GM13977 (cell line): Measurements from ENCODE around the gene COL13A1.

Experiments used
- DNase-seq: peaks from one replicate; pipeline ENCODE4 v3.0.0; 2012; ENCODE audit warnings: low spot score
- in situ Hi-C: fragments of 300-500 bp; cut with MboI; formaldehyde crosslinking; loops from one replicate; pipeline ENCODE4 v1.12.0; 2022; ENCODE audit warnings: low sequenced_read_pairs, low pct_unique_long_range_greater_than_20kb, mixed read lengths, inconsistent platforms; ENCODE audit not compliant: unreplicated experiment
- TF ChIP-seq, protein P1 (sequence below): IDR thresholded peaks from 2 replicates; pipeline ENCODE4 v1.5.1; 2012; ENCODE audit warnings: mild to moderate bottlenecking, control low read depth; ENCODE audit not compliant: insufficient read depth; ENCODE audit errors: extremely low read depth, missing control alignments

Gene COL13A1

DNA sequence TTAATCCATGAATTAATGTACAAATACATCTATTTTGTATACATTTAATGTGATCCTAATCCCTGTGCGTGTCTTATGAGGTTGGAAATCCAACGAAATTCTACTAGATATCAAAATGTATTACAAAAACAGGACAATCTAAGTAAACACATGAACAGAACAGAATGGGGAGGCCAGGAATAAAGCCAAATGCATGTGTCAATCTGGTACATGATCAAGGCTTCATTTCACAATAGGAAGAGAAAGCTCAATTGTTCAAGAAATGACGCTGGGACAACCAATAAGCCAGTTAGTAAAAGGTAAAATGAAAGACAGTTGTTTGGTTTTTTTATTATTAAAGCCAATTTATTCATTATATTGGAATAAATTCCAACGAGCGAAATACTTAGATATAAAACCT is 83.0 kb downstream of the COL13A1 start:
- TF ChIP-seq, protein P1, sequence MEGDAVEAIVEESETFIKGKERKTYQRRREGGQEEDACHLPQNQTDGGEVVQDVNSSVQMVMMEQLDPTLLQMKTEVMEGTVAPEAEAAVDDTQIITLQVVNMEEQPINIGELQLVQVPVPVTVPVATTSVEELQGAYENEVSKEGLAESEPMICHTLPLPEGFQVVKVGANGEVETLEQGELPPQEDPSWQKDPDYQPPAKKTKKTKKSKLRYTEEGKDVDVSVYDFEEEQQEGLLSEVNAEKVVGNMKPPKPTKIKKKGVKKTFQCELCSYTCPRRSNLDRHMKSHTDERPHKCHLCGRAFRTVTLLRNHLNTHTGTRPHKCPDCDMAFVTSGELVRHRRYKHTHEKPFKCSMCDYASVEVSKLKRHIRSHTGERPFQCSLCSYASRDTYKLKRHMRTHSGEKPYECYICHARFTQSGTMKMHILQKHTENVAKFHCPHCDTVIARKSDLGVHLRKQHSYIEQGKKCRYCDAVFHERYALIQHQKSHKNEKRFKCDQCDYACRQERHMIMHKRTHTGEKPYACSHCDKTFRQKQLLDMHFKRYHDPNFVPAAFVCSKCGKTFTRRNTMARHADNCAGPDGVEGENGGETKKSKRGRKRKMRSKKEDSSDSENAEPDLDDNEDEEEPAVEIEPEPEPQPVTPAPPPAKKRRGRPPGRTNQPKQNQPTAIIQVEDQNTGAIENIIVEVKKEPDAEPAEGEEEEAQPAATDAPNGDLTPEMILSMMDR, result no peak
- in situ Hi-C loops, result no loop called here
- DNase-seq, result no peak

DNA sequence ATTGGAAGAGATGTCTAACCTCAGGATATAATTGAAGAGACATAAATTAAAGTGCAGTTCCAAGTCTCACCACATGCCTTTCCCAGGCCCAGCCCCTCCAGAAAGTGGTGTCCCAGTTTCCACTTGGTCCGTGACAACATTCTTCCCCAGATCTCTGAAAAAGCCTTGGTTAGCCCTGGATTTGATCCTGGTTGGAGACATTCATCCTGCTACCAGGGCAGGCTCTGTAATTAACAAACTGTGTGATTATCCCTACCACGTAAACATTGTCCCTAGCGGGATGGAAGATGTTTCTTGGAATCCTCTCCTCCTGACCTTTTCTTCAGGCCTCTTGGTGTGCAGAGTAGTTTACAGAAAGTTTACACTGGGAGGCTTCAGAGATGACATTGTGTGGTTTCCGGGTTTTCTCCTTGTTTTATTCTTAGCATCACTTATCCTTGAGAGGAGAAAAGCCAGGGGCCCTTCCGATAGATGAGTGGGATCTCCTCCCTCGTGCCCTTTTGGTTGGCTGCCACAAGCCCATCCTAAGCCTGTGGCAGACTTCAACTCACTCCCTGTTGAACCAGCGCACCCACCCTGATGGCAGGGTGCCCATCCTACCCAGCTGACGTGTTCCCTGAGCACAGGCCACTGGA is 83.8 kb downstream of the COL13A1 start:
- in situ Hi-C loops, result no loop called here
- TF ChIP-seq, protein P1, result no peak
- no peak for DNase-seq

DNA sequence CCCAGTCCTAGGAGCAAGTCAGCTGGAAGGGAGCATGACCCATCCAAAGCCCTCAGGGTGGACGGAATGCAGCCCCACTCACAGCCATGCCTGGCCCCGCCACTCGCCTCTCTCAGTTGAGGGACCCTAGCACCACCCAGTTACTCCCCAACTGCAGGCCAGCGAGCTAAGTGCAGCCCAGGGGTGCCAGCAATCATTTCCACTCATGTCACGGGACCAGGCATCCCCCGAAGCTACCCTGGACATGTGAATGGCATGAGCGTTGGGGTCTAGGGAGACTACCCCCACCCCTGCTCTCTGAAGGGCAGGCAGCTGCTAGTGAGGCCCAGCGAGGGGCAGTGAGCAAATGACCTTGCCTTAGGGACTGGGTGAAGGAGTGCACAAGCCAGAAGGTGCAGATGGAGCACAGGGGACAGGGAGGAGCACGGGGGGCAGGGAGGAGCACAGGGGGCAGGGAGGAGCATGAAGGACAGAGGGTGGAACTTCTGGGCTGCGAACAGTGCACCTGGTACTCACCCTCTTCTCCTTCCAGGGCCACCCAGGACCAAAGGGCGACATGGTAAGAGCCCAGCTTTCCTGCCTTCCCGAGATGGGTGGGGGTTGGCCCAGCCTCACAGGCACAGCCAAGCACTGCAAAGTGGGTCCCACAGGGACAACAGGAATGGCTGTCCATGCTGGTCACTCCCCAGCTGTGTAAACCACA is 87.3 kb downstream of the COL13A1 start:
- TF ChIP-seq, protein P1, result no peak
- no peak for DNase-seq
- in situ Hi-C loops, result no loop called here

DNA sequence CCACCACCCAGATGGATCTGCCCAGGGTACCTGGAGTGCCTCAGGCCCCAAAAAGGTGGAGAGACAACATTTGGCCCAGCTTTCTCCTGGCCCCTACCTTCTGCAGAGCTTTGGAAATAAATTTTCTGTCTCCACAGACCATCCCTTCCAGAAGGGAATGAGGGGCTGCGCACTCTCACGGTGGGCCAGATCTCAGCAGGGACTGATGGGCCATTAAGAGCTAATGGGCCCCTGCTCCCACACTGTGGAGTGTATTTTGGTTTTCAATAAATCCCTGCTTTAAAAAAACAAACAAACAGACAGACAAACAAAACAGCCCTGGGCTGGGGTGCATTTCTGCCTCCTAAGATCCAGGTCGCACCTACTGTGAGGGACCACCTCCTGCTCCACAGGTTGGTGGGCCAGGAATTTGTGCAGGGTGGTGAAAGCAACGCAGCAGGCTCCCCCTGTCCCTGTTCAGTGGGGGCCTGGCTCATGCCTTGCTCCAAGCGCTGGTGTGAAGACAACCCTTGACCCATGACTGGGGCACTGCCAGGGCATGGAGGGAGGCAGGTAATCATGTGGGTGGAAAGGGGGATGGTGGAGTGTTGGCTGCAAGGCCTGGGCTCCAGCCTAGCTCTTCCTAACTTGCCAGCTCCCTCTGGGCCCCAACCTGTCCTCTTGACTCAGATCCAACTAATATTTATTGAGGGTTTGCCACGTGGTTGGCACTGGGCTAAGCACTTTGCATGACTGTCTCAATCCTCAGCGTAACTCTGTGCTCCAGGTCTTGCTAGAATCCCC is 88.5 kb downstream of the COL13A1 start:
- TF ChIP-seq, protein P1, result no peak
- no peak for DNase-seq
- in situ Hi-C loops, result no loop called here

DNA sequence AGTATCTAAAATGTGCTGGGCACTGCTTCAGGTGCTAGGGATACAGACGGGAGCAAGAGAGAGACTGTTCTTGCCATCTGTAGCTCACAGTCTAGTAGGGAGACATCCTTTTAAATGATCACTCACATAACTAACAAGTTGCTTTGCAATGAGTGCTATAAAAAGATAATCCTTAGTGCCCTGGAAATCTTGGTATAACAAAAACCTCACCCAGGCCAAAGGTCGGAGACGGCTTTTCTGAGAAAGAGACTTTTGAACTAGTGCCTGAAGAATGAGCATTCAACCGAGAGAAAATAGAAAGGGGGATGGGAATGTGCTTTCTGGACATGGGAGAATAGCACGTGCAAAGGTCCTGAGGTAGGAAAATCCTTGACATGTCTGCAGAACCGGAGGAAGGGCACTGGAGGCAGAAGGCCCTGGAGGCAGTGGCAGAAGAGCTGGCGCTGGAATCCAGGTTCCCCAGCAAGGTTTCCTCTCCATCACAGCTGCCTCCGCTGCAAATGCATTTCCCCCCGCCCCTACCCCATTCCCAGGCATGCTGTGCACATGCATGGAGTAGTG is 89.4 kb downstream of the COL13A1 start:
- no peak for DNase-seq
- TF ChIP-seq, protein P1, result no peak
- in situ Hi-C loops, result no loop called here

DNA sequence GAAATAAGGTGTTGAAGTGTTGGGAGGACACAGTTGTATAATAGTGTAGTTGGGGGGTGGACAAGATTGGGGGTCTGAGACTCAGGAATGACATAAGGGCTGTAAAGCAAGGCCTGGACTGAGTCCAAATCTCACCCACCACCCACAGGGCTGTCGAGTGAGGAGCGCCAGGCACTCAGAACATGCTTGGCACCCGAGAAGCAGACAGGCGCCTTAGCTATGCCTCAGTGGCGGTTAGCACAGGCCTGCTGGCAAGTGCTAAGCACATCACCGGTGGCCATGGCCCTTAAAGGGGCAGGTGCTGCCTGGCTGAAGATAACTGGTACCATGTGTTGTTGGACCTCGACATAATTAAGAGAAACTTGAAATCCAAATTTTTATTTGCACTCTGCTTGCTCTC is 90.7 kb downstream of the COL13A1 start:
- in situ Hi-C loops, result no loop called here
- no peak for DNase-seq
- TF ChIP-seq, protein P1, result no peak
